UCSD-AML1 (cell line): Measurements from ENCODE around the gene ADCY4.
A peak's percentile ranks its signal among the peaks of the same experiment; 100 is the strongest.

Source experiments
- DNase-seq: peaks from one replicate; lab custom pipeline; 2025; ENCODE audit not compliant: unreplicated experiment; lab: John Stamatoyannopoulos, UW

Gene ADCY4

DNA sequence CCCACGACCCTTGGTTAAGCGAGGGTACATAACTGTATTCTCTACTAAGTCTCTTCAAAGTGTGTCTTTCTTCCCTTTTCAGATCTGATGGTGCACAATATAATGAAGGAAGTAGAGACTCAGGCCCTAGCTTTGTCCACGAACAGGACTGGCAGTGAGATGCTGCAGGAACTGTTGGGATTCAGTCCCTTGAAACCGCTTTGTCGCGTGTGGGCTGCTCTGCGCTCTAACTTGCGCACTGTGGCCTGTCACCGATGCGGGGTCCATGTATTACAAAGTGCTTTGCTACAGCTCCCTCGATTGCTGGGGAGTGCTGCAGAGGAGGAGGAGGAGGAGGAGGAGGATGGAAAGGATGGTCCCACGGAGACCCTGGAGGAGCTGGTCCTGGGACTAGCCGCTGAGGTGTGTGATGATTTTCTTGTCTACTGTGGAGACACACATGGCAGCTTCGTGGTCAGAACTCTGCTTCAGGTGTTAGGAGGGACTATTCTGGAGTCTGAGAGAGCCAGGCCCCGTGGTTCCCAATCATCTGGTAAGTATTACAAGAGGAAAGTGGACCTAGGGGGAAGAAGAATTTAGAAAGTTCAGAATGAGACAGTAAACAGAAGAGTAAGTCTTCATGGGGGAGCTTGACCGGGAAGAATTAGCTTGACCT is 34.4 kb downstream of the ADCY4 start:
- DNase-seq, result no peak

- DNase-seq, result peak; percentile 90
Measured at GRCh38 chr14:24299255-24300191, 35.3 kb downstream of the ADCY4 start, which contains the start of the genes DHRS1 and NOP9. Gene DHRS1 (minus strand): TSS chr14:24299780. CDS start chr14:24299106, 674 bp downstream. Gene NOP9 (plus strand): TSS chr14:24299850. CDS start chr14:24299955, 105 bp downstream.

- no peak for DNase-seq
Measured at GRCh38 chr14:24298892-24299254, 36.0 kb downstream of the ADCY4 start.

- no peak for DNase-seq
Measured at GRCh38 chr14:24297190-24297964, 37.5 kb downstream of the ADCY4 start.

- peak; percentile 55 for DNase-seq
Measured at GRCh38 chr14:24296341-24297157, 38.3 kb downstream of the ADCY4 start.

DNA sequence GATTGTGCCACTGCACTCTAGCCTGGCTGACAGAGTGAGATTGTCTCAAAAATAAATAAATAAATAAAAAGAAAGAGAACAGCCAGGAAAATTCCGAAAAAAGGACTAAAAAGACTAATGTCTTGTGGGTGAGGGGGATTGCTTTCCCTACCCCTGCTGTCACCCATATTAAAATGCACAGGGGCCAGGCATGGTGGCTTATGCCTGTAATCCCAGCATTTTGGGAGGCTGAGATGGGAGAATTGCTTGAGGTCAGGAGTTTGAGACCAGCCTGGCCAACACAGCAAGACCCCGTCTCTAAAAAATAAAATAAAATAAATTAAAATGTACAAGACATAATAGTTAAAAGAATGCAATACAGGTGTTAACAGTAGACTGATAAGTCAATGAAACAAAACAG is 41.3 kb downstream of the ADCY4 start:
- DNase-seq, result no peak

- no peak for DNase-seq
Measured at GRCh38 chr14:24292118-24292807, 42.6 kb downstream of the ADCY4 start.

- DNase-seq, result no peak
Measured at GRCh38 chr14:24291446-24292117, 43.3 kb downstream of the ADCY4 start.

DNA sequence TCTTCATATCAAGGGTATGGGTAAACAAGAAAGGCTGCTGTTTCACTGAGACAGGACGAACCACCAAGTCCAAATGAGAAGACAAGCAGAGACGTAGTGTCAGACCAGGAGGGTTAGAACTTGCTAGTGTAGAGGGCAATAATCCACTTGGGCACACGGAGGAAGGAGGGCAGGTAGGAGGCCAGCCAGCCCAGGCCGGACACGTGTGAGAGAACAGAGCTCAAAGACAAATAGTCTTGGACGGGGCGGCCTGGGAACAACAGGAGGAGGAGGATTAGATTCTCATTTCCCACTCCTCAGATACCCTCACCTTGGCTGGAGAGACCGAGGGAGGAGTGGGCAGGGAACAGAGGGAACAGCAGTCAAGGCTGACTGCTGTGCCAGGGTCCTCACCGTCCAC is 44.1 kb downstream of the ADCY4 start:
- DNase-seq, result no peak

DNA sequence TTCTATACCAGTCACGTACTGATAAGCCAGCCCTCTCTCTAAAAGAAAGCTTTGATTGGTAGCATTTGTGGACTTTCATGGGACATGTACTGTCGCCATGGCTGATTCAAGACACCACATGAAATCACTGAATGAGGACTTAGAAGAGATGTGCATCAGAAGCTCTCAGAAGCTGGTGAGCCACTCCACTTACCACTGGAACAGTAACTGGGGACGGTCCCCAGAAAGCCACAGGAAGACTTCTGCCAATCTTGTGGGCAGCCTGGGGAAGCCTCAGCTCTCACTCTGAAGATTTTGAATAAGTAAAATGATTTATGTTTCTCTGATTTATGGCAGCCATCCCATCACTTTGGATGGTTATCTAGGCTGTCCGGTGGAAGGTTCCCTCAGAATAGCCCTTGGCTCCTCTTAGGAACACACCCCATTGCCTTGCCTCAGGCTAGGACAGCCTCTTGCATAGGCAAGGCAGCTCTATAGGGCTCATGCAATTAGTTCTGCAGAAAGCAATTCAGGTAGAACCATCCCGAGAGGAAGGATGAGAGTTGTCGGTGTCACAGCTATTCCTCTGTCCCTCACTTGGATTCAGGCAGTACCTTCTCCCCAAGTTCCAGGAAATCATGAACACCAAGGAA is 45.1 kb downstream of the ADCY4 start:
- no peak for DNase-seq

GRCh38 chr14:24286996-24287395 is 47.9 kb downstream of the ADCY4 start:
- no peak for DNase-seq

- DNase-seq, result no peak
Measured at GRCh38 chr14:24285351-24285750, 49.5 kb downstream of the ADCY4 start.

DNA sequence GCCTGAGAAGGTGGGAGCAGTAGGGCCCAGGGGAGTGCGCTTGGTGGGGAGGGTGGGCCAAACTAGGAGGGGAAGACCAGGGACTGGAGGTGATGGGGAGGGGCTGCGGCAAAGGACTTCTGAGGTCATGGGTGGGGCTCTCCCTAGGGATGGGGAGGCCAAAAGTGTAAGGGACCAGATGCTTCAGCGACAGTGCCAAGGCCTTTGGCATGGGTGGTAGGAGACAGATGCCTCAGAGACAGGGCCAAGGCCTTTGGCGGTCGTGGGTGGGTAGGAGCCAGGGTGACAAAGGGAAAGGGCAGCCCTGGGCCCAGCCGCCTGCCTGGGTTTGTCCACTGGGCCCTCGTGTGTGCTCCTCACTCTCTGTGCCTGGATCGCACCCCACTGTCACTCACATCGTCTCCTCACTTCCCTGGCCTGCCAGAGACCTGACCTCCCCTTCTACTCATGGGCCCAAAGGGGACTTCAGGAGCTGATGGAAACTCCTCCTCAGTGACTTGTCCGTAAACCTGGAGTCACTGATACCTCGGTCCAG is 50.3 kb downstream of the ADCY4 start:
- no peak for DNase-seq

GRCh38 chr14:24283796-24284460 is 50.9 kb downstream of the ADCY4 start:
- DNase-seq, result no peak

- DNase-seq, result no peak
Measured at GRCh38 chr14:24282736-24283135, 52.1 kb downstream of the ADCY4 start.

GRCh38 chr14:24281636-24282035 is 53.2 kb downstream of the ADCY4 start:
- no peak for DNase-seq

GRCh38 chr14:24280797-24281460 is 53.9 kb downstream of the ADCY4 start:
- DNase-seq, result no peak
